ENCODE results near the gene RYR1.

RYR1 gene

DNA sequence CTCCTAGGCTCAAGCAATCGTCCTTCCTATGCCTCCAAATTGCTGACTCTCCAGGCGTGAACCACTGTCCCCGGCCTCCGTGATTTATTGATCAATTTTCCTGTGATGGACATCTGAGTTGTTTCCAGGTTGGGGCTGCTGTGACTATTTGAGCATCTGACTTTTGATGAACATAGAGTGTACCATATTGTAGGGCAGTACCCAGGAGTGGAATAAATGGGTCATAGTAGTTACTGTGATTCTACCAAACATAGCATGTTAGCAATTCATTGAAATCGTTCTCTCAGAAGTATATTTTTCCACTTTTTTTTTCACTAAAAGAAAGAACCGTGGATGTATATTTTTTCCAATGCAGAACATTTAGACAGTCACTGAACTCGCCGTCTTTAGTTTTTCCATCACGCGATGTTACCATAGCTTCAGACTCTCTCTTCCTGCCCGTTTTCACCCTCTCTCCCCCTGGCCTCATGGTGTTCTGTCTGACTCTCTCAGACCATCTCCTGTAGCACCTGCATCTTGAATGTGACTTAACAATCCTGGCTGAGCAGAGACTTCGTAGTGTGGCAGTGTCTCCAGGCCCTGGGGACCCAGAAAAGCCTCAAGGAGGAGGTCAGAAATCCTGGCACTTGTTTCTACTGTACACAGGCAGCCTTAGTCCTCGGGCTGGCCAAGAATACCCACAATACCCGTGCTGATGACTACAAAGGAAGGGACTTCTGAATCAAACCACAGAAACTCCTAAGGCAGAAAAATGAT, 4.3 kb upstream of the RYR1 start:
- Histone ChIP-seq H3K79me2 (ENCODE audit: low read length) (no peaks in the 10 kb centered on the region), H3K27ac (ENCODE audit: low read length) (no peak overlapping the region), H2AFZ (ENCODE audit: low read length) (no peak overlapping the region), H3K9me2 (replicated peaks; ENCODE audit: insufficient read depth, low read length) (no peaks in the 10 kb centered on the region), H3F3A (ENCODE audit: insufficient read depth, low read length) (no peaks in the 10 kb centered on the region), H3K9me3 (replicated peaks; ENCODE audit: insufficient read depth, low read length) (no peaks in the 10 kb centered on the region), H3K9ac (ENCODE audit: low read length) (no peak overlapping the region), H3K4me3 (ENCODE audit: low read length) (no peak overlapping the region), H4K20me1 (ENCODE audit: insufficient read depth, low read length) (no peaks in the 10 kb centered on the region), H3K4me1 (ENCODE audit: low read length) (no peaks in the 10 kb centered on the region), H3K27me3 (replicated peaks; ENCODE audit: insufficient read depth, low read length) (peaks cover 56% of the 10 kb centered on the region), H3K36me3 (replicated peaks; ENCODE audit: insufficient read depth, low read length) (no peaks in the 10 kb centered on the region), H3K4me2 (ENCODE audit: low read depth, low read length) (no peak overlapping the region)
- TF ChIP-seq, protein P1, sequence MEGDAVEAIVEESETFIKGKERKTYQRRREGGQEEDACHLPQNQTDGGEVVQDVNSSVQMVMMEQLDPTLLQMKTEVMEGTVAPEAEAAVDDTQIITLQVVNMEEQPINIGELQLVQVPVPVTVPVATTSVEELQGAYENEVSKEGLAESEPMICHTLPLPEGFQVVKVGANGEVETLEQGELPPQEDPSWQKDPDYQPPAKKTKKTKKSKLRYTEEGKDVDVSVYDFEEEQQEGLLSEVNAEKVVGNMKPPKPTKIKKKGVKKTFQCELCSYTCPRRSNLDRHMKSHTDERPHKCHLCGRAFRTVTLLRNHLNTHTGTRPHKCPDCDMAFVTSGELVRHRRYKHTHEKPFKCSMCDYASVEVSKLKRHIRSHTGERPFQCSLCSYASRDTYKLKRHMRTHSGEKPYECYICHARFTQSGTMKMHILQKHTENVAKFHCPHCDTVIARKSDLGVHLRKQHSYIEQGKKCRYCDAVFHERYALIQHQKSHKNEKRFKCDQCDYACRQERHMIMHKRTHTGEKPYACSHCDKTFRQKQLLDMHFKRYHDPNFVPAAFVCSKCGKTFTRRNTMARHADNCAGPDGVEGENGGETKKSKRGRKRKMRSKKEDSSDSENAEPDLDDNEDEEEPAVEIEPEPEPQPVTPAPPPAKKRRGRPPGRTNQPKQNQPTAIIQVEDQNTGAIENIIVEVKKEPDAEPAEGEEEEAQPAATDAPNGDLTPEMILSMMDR (IDR thresholded peaks at IDR 0.05; ENCODE audit: low read length), result no peak
- no peak for TF ChIP-seq EZH2 (optimal IDR thresholded peaks at IDR 0.05; ENCODE audit: low read depth, low read length)
- TF ChIP-seq EZH2phosphoT487 (IDR thresholded peaks at IDR 0.05; ENCODE audit: low read length), result no peak
- DNase-seq, result no peak

DNA sequence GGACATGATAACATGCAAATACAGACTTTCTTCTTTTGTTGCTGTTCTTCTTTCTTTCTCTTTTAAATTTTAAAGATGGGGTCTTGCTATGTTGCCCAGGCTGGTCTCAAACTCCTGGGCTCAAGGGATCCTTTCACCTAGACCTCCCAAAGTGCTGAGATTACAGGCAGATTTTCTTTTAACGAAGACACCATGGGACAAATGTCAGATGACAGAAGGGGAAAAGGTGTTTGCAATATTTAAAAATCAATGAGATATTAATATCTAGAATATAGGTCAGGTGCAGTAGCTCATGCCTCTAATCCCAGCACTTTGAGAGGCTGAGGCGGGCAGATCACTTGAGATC, 3.7 kb upstream of the RYR1 start:
- no peak for DNase-seq
- Histone ChIP-seq H3K9me2 (replicated peaks; ENCODE audit: insufficient read depth, low read length) (no peaks in the 10 kb centered on the region), H3K36me3 (replicated peaks; ENCODE audit: insufficient read depth, low read length) (no peaks in the 10 kb centered on the region), H3K9me3 (replicated peaks; ENCODE audit: insufficient read depth, low read length) (no peaks in the 10 kb centered on the region), H3K79me2 (ENCODE audit: low read length) (no peaks in the 10 kb centered on the region), H2AFZ (ENCODE audit: low read length) (no peak overlapping the region), H3K4me2 (ENCODE audit: low read depth, low read length) (no peak overlapping the region), H3K4me1 (ENCODE audit: low read length) (no peaks in the 10 kb centered on the region), H3K9ac (ENCODE audit: low read length) (no peak overlapping the region), H3K27ac (ENCODE audit: low read length) (no peak overlapping the region), H3K4me3 (ENCODE audit: low read length) (no peak overlapping the region), H3K27me3 (replicated peaks; ENCODE audit: insufficient read depth, low read length) (peaks cover 61% of the 10 kb centered on the region), H3F3A (ENCODE audit: insufficient read depth, low read length) (no peaks in the 10 kb centered on the region), H4K20me1 (ENCODE audit: insufficient read depth, low read length) (no peaks in the 10 kb centered on the region)
- TF ChIP-seq EZH2 (optimal IDR thresholded peaks at IDR 0.05; ENCODE audit: low read depth, low read length) (no peak), EZH2phosphoT487 (IDR thresholded peaks at IDR 0.05; ENCODE audit: low read length) (no peak)
- TF ChIP-seq, protein P1 (IDR thresholded peaks at IDR 0.05; ENCODE audit: low read length), result no peak

DNA sequence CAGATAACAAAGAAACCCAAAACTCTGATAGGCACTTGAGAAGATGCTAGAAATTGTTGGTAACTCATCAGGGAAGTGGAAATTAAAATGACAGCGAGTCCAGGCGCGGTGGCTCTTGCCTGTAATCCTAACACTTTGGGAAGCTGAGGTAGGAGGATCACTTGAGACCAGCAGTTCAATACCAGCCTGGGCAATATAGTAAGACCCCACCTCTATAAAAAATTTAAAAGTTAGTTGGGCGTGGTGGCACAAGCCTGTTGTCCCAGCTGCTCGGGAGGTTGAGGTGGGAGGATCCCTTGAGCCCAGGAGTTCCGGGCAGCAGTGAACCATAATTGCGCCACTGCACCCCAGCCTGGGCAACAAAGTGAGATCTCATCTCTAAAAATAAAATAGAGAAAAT, 2.6 kb upstream of the RYR1 start:
- Histone ChIP-seq H3K4me1 (ENCODE audit: low read length) (no peaks in the 10 kb centered on the region), H3K9me3 (replicated peaks; ENCODE audit: insufficient read depth, low read length) (no peaks in the 10 kb centered on the region), H3K4me3 (ENCODE audit: low read length) (no peak overlapping the region), H3K79me2 (ENCODE audit: low read length) (no peaks in the 10 kb centered on the region), H3K4me2 (ENCODE audit: low read depth, low read length) (no peak overlapping the region), H4K20me1 (ENCODE audit: insufficient read depth, low read length) (no peaks in the 10 kb centered on the region), H3K27me3 (replicated peaks; ENCODE audit: insufficient read depth, low read length) (peaks cover 58% of the 10 kb centered on the region), H3K9me2 (replicated peaks; ENCODE audit: insufficient read depth, low read length) (no peaks in the 10 kb centered on the region), H3K9ac (ENCODE audit: low read length) (no peak overlapping the region), H3K36me3 (replicated peaks; ENCODE audit: insufficient read depth, low read length) (no peaks in the 10 kb centered on the region), H3K27ac (ENCODE audit: low read length) (no peak overlapping the region), H3F3A (ENCODE audit: insufficient read depth, low read length) (no peaks in the 10 kb centered on the region), H2AFZ (ENCODE audit: low read length) (no peak overlapping the region)
- no peak for DNase-seq
- TF ChIP-seq, protein P1 (IDR thresholded peaks at IDR 0.05; ENCODE audit: low read length), result no peak
- no peak for TF ChIP-seq EZH2phosphoT487 (IDR thresholded peaks at IDR 0.05; ENCODE audit: low read length)
- no peak for TF ChIP-seq EZH2 (optimal IDR thresholded peaks at IDR 0.05; ENCODE audit: low read depth, low read length)

Measured in MM.1S (cell line).